Activated CD8-positive, alpha-beta memory T cell treated with anti-CD3 and anti-CD28 coated beads, Interleukin-2, amount 50 U/mL, for 4 hours (primary cell): ENCODE results near the gene ZNF284.

Source experiments
- DNase-seq: peaks from one replicate; pipeline ENCODE4 v3.0.0-alpha.2; 2020

Gene ZNF284

DNA sequence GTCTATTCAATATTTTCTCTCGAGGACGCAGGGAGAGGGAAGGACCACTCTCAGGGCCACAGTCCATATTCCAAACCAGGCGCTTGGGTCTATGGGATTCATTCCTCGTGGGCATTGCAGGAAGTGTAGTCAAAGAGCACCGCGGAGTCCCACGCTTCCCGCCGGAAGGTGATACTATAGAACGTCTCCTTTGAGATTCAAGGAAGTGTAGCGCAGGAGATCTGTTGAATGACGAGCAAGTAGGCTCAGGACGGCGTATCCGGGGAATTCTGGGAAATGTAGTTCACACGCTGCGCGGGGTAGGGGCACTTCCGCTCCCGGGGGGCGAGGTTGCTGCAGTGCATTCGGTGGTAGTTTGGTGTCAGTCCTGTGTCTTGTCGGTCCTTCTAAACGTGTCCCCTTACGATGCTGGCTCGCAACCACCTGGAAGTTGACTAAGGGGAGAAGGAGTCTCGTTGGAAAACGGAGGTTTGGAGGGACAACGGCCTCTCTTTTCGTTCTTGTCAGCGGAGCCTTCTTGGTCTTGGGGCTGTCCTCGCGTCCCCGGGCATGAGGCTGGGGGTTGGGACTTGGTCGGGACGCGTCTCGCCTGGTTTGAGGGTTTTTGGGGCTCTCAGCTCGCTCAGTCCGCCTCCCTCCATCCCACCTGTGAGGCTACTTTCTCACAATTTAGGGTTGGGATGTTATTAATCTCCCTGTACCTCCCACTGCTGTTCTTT lies at the start of gene ZNF284:
TSS of gene ZNF284 (plus strand) at position 336 of the 719 bp plus-strand sequence. CDS start 4,231 bp downstream, outside the sequence.
- peak; percentile 83 for DNase-seq

DNA sequence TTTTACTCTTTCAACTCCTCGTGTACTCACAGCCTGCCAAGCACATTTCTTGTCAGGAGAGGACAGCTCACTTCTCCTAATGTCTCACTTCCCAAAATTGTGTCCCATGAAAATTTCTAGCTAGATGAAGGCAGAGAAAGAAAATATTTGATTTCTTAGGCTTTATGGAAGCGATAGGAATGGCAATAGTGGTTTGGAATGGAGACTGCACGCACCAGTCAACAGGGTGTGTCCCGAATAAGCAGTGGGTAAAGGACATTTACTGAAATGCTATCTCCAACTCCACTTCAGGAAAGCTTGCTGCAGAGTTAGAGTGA lies 47.1 kb upstream of the ZNF284 start:
- DNase-seq: no peak

DNA sequence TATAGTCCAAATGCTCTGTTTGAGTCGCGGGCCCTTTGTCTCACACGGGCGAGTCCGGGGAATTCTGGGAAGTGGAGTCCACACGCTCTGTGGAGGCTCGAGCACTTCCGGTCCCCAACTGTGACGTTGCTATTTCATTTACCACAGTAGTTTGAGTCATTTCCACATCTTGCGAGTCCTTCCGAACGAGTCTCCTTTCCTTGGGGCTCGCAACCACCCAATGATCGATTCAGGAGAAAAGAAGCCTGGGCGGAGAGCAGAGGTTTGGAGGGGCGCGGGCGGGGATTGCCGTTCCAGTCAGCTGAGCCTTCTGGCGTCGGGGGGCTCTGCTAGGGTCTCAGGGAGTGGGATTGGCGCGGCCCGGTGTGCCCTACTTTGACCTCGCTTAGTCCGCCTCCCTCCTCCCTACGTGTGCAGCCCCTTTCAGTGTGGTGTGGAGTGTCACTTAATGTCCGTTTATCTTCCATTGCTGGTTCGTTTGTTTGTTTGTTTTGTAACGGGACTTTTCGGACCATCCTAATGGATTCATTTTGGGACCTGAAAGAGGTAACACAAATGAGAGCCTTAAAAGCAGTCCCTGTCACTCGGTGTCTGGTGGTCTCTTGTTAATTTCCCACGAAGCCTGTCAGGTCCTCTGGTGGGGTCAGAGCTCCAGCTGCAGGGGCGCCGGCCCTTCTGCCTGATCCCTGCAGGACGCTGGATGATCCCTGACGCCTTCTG lies 46.6 kb upstream of the ZNF284 start, which contains the start of gene ZNF222:
TSS of gene ZNF222 (plus strand) at position 163 of the 720 bp plus-strand sequence. CDS start at position 221, 58 bp downstream.
- peak; percentile 77 for DNase-seq

- DNase-seq: no peak
These were observed 45.3 kb upstream of the ZNF284 start for GRCh38 chr19:44026622-44027021.

DNA sequence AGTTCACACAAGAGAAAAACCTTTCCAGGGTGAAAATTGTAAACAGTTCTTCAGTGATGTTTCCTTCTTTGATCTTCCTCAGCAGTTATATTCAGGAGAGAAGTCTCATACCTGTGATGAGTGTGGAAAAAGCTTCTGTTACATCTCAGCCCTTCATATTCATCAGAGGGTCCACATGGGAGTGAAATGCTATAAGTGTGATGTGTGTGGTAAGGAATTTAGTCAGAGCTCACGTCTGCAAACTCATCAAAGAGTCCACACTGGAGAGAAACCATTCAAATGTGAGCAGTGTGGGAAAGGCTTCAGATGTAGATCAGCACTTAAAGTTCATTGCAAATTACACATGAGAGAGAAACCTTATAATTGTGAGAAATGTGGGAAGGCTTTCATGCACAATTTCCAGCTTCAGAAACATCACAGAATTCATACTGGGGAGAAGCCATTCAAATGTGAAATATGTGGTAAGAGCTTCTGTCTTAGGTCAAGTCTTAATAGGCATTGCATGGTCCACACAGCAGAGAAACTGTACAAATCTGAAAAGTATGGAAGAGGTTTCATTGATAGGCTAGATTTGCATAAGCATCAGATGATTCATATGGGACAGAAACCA lies 39.9 kb upstream of the ZNF284 start:
- DNase-seq: no peak

GRCh38 chr19:44042147-44042546 lies 29.8 kb upstream of the ZNF284 start:
- no peak for DNase-seq

DNA sequence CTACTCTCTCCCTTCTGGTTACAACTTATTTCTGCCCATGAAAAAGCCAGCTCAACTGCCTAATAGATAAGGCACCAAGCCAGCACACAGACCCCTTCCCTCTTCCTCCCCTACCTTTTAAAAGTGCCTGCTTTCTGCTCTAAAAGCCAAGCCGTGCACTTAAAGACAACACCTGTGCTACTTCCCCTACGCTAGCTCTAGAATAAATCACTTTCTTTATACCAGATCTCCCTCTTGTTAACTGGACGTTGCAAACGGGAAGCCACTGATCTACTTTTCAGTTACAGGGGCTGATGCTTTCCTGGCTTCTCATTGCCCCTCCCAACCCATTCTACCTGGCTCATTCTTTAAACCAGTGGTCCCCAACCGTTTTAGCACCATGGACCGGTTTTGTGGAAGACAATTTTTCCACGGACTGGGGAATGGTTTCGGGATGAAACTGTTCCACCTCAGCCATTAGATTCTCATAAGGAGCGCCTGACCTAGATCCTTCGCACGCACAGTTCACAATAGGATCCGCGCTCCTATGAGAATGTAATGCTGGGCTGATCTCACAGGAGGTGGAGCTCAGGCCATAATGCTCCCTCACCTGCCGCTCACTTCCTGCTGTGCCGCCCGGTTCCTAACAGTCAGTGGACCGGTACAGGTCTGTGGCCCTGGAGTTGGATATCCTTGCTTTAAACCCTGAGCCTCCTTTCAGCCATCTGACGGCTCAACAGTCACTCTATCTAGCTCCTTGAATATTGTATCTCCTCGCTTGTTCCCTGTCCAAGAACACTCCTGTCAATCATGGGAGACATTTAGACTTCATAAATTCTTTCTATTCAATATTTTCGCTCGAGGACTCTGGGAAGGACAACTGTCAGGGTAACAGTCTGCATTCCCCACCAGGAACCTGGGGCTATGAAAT lies 21.0 kb upstream of the ZNF284 start:
- no peak for DNase-seq

- peak; percentile 70 for DNase-seq
These were observed 20.1 kb upstream of the ZNF284 start, which contains the start of gene ZNF223 for GRCh38 chr19:44051650-44052402. ZNF223 (plus strand) TSS chr19:44052036; CDS start chr19:44055177, 3,141 bp downstream.

DNA sequence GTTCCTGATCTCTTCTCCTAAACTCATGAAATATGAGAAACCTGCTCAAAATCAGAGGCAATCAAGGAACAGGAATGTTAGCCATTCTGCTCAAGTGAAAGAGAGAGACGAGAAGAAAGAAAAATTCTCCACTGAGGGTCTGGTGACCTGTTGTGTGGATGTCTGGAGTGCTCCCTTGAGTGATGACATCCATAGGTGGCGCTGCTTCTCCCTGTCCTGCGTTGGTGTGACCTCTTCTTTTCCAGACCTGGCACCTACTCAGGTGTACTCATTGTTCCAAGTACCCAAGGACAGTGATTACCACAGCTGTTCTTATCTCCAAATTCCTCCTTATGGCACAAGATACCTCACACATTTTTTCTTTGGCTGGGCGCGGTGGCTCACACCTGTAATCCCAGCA lies 16.1 kb upstream of the ZNF284 start:
- DNase-seq: no peak

- DNase-seq: no peak
These were observed 12.7 kb upstream of the ZNF284 start for GRCh38 chr19:44059229-44059628.

- no peak for DNase-seq
These were observed 10.9 kb upstream of the ZNF284 start for GRCh38 chr19:44061038-44061437.

GRCh38 chr19:44066305-44066704 lies 5.7 kb upstream of the ZNF284 start:
- DNase-seq: no peak

DNA sequence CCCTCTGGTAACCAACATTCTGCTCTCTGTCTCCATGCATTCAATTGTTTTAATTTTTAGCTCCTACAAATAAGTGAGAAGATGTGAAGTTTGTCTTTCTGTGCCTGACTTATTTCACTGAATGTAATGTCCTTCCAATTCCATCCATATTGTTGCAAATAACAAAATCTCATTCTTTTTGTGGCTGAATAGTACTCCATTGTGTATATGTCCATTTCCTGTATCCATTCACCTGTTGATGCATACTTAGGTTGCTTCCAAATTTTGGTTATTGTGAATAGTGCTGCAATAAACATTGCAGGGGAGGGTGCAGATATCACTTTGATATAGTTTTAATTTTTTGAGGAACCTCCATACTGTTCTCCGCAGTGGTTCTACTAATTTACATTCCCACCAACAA lies 2.5 kb upstream of the ZNF284 start:
- no peak for DNase-seq

DNA sequence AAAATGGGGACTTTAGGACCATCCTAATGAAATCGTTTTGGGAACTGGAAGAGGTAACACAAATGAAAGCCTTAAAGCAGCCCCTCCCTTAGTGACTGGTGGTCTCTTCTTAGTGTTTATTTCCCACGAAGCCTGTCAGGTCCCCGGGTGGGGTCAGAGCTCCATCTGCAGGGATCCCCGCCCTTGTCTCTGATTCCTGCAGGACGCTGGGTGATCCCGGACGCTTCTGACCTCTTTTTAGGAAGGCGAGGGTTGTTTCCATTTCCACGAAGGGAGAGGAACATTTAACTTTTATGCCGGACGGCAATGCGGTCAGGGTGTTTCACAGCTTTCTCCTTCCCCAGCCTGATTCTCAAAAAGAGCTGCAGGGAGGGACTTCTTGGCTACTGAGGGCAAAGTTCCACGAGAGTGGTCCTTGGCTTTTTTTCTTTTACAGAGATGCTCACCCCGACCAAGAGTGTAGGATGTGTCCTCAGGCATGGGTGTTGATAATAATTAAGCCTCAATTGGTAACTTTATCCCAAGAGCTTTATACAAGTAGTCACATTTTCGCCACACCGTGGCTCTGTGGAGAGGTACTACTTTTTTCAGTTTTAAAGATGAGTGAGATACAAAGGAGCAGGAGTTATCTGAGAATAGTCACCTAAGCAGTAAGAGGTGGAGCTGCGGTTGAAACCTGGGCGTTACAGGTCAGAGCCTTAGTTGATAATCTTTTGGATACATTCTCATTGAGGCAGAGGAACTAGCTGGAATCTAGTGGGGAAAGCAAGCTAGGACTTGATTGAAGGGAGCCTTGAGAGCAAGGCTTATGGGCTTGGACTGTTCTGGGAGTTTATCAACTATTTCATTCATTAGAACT lies 813 bp downstream of the ZNF284 start:
- DNase-seq: no peak

DNA sequence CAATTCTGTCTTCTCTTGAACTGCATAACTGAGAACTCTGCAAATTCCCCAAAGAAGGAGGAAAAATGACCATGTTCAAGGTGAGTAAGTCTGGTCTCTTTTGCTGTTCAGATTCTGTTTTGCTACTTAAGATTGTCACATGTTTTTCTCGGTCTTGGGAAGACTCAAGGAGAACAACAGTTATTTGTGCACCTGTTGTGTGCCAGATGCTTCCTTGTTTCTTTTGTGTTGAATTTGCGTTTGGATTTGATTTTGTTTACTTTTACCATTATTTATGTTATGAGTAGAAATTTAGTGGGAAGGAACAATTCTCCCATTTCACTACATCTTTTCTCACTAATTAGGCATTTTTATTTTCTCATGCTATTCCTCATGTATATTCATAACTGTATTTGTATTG lies 4.4 kb downstream of the ZNF284 start:
- no peak for DNase-seq

DNA sequence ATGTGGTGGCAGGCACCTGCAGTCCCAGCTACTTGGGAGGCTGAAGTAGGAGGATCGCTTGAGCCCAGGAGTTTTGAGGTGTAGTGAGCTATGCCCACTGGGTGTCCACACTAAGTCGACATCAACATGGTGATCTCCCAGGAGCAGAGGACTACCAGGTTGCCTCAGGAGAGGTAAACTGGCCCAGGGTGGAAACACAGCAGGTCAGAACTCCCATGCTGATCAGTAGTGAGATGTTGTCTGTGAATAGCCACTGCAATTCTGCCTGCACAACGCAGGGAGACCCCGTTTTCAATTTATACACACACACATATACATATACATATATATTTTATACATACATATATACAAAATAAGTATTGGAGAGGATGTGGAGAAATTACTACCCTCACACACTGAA lies 20.1 kb downstream of the ZNF284 start:
- DNase-seq: no peak

DNA sequence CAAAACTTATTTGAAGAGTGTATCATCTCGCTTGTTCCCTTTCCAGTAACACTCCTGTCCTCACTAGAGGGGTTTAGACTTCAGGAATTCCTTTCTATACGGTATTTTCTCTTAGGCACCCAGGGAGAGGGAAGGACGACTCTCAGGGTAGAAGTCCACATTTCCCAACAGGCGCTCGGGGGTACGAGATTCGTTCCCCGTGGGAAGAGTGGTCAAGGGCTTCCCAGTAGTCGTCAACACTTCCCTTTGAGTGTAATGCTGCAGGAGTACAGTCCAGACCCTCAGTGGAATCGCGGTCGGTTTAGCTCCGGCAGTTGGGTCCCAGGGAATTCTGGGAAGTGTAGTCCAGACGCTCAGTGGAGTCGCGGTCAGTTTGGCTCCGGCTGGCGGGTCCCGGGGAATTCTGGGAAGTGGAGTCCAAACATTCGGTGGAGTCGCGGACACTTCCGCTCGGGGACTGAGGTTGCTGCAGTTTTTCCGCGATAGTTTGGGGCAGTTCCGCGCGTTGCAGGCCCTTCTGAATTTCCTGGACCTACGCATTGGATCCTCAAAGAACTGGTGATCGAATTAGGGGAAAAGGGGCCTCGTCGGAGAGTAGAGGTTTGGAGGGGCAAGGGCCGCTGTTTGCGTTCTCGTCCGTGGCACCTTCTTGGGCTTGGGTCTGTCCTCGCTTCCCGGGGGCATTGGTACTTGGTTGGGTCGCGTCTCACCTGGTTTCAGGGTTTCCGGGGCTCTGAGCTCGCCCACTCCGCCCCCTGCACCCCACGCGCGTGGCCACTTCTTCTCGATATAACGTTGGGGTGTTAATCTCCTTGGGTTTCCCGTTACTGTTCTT lies 22.2 kb downstream of the ZNF284 start, which contains the start of gene ZNF224:
TSS of gene ZNF224 (plus strand) at position 431 of the 835 bp plus-strand sequence. CDS start 3,513 bp downstream, outside the sequence.
- DNase-seq: peak; percentile 82

DNA sequence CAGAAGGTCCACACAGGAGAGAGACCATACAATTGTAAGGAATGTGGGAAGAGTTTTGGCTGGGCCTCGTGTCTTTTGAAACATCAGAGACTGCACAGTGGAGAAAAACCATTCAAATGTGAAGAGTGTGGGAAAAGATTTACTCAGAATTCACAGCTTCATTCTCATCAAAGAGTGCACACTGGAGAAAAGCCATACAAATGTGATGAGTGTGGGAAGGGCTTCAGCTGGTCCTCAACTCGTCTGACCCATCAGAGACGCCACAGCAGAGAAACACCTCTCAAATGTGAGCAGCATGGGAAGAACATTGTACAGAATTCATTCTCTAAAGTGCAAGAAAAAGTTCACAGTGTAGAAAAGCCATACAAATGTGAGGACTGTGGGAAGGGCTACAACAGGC lies 35.8 kb downstream of the ZNF284 start:
- no peak for DNase-seq

DNA sequence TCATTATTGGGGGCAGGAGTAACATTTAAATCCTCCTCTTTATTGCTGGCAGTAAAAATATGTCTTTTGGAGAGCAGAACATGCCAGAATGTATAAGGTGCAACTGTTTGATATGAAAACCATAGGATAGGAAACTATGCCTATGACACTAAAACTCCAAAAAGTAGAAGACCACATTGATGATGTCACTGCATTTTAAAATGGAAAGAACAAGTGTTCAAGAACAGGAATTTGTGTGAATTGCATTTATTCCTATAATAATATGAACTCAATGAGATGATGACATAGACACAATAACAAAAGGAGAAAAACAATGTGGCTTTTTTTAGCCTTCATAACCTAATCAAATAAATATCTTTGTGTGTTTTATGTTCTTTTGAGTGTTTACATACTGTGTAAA lies 37.5 kb downstream of the ZNF284 start:
- no peak for DNase-seq

DNA sequence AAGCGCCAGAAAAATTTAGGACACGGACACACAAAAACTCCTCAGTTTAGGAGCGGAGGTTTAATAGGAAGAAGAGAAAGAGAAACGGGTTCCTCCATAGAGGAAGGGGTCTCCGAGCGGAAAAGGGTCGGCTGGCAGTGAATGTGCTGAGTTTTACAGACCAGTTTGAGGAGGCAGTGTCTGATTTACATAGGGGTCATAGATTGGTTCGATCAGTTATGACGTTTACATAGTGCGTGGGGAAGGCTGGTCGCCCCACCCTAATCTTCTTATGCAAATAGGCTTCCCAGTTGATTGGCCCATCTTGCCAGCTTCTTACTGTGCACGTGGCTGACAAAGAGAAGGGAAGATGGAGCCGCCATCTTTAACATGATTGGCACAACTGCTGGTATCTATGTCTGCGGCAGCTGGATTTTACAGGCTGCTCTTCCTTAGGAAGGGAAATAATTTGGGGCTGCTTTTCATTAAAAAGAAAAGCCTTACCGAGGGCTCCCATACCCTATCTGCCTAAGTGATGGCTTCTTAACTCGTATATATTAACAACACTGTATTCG lies 40.0 kb downstream of the ZNF284 start:
- no peak for DNase-seq
